HG03103 (cell line): ENCODE measurements around the gene LDLRAD1.
"Not testable (repeated sequence)": the region's sequence is repeated elsewhere in the genome, so short reads cannot be mapped to it uniquely, and the experiment has no call there.

ENCODE experiments used
- ATAC-seq: cut with Tn5 transposase; IDR thresholded peaks from one replicate; pipeline ENCODE4 v1.9.1; 2021; ENCODE audit warnings: low read depth; ENCODE audit not compliant: unreplicated experiment

Gene LDLRAD1

GRCh38 chr1:54017979-54018378, at the start of gene LDLRAD1:
Gene LDLRAD1 (minus strand): TSS chr1:54018186. CDS start chr1:54018112, 74 bp downstream.
- no peak for ATAC-seq

GRCh38 chr1:54064299-54064698, 46.3 kb upstream of the LDLRAD1 start:
- ATAC-seq = no peak

- no peak for ATAC-seq
Measured at GRCh38 chr1:54054438-54054749, 36.4 kb upstream of the LDLRAD1 start.

GRCh38 chr1:54053745-54054437, 35.9 kb upstream of the LDLRAD1 start:
- no peak for ATAC-seq

GRCh38 chr1:54052934-54053744, 35.2 kb upstream of the LDLRAD1 start, which contains the start of the genes TCEANC2 and TMEM59:
Gene TCEANC2 (plus strand): TSS chr1:54053608. CDS start chr1:54054423, 815 bp downstream.
Gene TMEM59 (minus strand): TSS chr1:54053204. CDS start chr1:54053188, 16 bp downstream.
- ATAC-seq = peak; percentile 89

GRCh38 chr1:54052431-54052933, 34.5 kb upstream of the LDLRAD1 start:
- no peak for ATAC-seq

GRCh38 chr1:54051933-54052430, 34.0 kb upstream of the LDLRAD1 start:
- no peak for ATAC-seq

GRCh38 chr1:54050435-54050834, 32.4 kb upstream of the LDLRAD1 start:
- ATAC-seq = not testable (repeated sequence)

- no peak for ATAC-seq
Measured at GRCh38 chr1:54047384-54048305, 29.7 kb upstream of the LDLRAD1 start.

GRCh38 chr1:54046671-54047383, 28.8 kb upstream of the LDLRAD1 start:
- ATAC-seq = no peak

- no peak for ATAC-seq
Measured at GRCh38 chr1:54045496-54045895, 27.5 kb upstream of the LDLRAD1 start.

GRCh38 chr1:54041806-54042205, 23.8 kb upstream of the LDLRAD1 start:
- no peak for ATAC-seq

- ATAC-seq = no peak
Measured at GRCh38 chr1:54037476-54037875, 19.5 kb upstream of the LDLRAD1 start.

GRCh38 chr1:54028306-54029251, 10.6 kb upstream of the LDLRAD1 start:
- no peak for ATAC-seq

GRCh38 chr1:54027848-54028247, 9.9 kb upstream of the LDLRAD1 start:
- no peak for ATAC-seq

- not testable (repeated sequence) for ATAC-seq
Measured at GRCh38 chr1:54024811-54025210, 6.8 kb upstream of the LDLRAD1 start.

GRCh38 chr1:54024358-54024757, 6.4 kb upstream of the LDLRAD1 start:
- ATAC-seq = no peak

GRCh38 chr1:54019562-54020176, 1.7 kb upstream of the LDLRAD1 start:
- not testable (repeated sequence) for ATAC-seq
